Measurements from ENCODE around the gene GOLGA2. TPM values are rescaled to one million over a fixed set of nuclear protein-coding genes. Genes with fewer than 3 reads are reported as not detected.

GOLGA2 gene
- total RNA-seq, 1 experiment from 2014 or later: 60.5 TPM

DNA sequence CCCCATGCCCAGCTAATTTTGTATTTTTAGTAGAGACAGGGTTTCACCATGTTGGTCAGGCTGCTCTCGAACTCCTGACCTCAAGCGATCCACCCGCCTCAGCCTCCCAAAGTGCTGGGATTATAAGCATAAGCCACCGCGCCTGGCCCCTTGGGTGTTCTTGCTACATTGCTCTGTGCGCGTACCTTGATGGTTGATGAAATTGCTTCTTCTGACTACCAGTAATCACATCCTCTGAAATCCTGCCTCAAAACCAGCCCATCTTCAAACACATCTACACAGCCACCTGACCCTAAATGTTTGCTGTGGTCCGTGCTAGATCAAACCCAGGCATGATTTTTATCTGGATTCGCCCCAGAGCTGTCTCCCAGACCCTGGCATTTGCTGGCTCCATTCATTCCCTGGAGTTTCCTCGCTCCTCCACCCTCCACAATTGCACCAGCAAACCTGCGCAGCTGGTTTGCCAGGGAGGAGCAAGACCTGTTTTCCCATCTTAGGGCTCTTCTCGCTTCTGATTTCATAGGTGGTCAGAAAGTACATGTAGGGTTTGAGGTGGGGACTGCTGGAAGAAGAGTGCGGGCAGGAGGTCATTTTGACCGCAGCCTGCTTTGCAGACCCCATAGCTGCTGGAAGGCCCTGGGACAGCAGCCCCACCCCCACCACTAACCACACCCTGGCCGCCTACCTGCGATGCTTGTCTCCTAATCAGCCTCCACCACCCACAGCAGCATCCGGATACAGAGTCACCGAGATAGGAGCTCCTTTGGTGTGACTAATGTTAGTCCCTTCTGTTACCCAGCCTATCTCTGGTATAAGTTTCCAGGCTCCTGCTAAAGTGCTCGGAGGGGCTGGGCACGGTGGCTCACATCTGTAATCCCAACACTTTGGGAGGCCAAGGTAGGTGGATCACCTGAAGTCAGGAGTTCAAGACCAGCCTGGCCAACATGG, 23.0 kb upstream of the GOLGA2 start:
- POLR2A ChIA-PET (ENCODE audit: unreplicated experiment): no interaction called here
- no peak overlapping the region for H3K27ac ChIP-seq (ENCODE audit: low read length)
- H3K9ac ChIP-seq (ENCODE audit: low read length): no peak overlapping the region
- CTCF ChIA-PET: no interaction called here
- no TSS peak for BruUV-seq (replicated peaks)
- no peaks in the 10 kb centered on the region for H3K79me2 ChIP-seq (ENCODE audit: low read length)
- ATAC-seq: no peak
- no peak for TF ChIP-seq EZH2phosphoT487 (IDR thresholded peaks at IDR 0.05; ENCODE audit: borderline replicate concordance, low read length)
- intact Hi-C loops (cut with micrococcal nuclease): loop anchor here (5.0 kb wide), 1 partner anchor 63 kb away; no protein-coding TSS in a partner anchor
- no peaks in the 10 kb centered on the region for H3K9me3 ChIP-seq (ENCODE audit: low read length)
- H3K4me1 ChIP-seq (ENCODE audit: insufficient read depth, low read length): peaks cover 14% of the 10 kb centered on the region
- no peak overlapping the region for H3K4me3 ChIP-seq (ENCODE audit: low read length)
- no peak overlapping the region for H2AFZ ChIP-seq (ENCODE audit: low read length)
- H3K4me2 ChIP-seq (ENCODE audit: low read length): no peak overlapping the region
- no peaks in the 10 kb centered on the region for H3K36me3 ChIP-seq (ENCODE audit: low read depth, low read length)
- no peaks in the 10 kb centered on the region for H3F3A ChIP-seq (ENCODE audit: low read length, unreplicated experiment)
- peak; percentile 38 for DNase-seq
- no peaks in the 10 kb centered on the region for H4K20me1 ChIP-seq (ENCODE audit: low read length)
- no peaks in the 10 kb centered on the region for H3K9me2 ChIP-seq (replicated peaks; ENCODE audit: low read length)
- H3K27me3 ChIP-seq (ENCODE audit: low read length): no peaks in the 10 kb centered on the region

DNA sequence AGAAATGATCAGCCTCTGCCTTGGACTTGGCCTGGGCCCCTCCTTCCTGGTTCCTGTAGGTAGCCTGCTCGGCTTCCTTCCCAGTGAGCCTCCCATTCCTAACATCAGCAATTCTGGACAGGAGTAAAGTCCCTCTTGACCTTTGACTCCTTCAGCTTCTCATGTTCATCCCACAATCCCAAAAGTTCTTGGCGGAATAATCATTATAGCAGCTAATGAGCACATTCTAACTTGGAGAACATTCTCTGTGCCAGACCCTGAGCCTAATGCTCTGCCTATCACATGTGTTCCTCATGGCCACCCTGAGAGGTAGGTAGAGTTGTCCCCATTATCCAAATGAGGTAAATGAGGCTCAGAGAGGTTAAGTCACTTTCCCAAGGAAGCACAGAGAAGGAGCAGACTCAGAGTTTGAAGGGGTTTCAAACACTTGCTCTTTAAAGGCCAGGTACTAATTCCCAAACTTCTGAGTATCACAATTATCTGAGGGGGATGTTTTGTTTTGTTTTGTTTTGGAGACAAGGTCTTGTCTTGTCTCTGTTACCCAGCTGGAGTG, 21.5 kb upstream of the GOLGA2 start:
- no TSS peak for BruUV-seq (replicated peaks)
- no peaks in the 10 kb centered on the region for H3K36me3 ChIP-seq (ENCODE audit: low read depth, low read length)
- no peak overlapping the region for H2AFZ ChIP-seq (ENCODE audit: low read length)
- H3K9me3 ChIP-seq (ENCODE audit: low read length): no peaks in the 10 kb centered on the region
- H3F3A ChIP-seq (ENCODE audit: low read length, unreplicated experiment): no peaks in the 10 kb centered on the region
- ChIA-PET CTCF (no interaction called here), POLR2A (ENCODE audit: unreplicated experiment) (no interaction called here)
- H3K4me1 ChIP-seq (ENCODE audit: insufficient read depth, low read length): peaks cover 14% of the 10 kb centered on the region
- H3K4me2 ChIP-seq (ENCODE audit: low read length): no peak overlapping the region
- no peaks in the 10 kb centered on the region for H3K9me2 ChIP-seq (replicated peaks; ENCODE audit: low read length)
- no peak overlapping the region for H3K9ac ChIP-seq (ENCODE audit: low read length)
- no peaks in the 10 kb centered on the region for H3K79me2 ChIP-seq (ENCODE audit: low read length)
- no peak for DNase-seq
- no peak overlapping the region for H3K27ac ChIP-seq (ENCODE audit: low read length)
- no peaks in the 10 kb centered on the region for H4K20me1 ChIP-seq (ENCODE audit: low read length)
- intact Hi-C loops (cut with micrococcal nuclease): loop anchor here (5.0 kb wide), 1 partner anchor 65 kb away; no protein-coding TSS in a partner anchor
- TF ChIP-seq EZH2phosphoT487 (IDR thresholded peaks at IDR 0.05; ENCODE audit: borderline replicate concordance, low read length) (no peak), EZH2 (IDR thresholded peaks at IDR 0.05; ENCODE audit: low read length, unreplicated experiment) (no peak)
- TF ChIP-seq, protein P1, sequence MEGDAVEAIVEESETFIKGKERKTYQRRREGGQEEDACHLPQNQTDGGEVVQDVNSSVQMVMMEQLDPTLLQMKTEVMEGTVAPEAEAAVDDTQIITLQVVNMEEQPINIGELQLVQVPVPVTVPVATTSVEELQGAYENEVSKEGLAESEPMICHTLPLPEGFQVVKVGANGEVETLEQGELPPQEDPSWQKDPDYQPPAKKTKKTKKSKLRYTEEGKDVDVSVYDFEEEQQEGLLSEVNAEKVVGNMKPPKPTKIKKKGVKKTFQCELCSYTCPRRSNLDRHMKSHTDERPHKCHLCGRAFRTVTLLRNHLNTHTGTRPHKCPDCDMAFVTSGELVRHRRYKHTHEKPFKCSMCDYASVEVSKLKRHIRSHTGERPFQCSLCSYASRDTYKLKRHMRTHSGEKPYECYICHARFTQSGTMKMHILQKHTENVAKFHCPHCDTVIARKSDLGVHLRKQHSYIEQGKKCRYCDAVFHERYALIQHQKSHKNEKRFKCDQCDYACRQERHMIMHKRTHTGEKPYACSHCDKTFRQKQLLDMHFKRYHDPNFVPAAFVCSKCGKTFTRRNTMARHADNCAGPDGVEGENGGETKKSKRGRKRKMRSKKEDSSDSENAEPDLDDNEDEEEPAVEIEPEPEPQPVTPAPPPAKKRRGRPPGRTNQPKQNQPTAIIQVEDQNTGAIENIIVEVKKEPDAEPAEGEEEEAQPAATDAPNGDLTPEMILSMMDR (conservative IDR thresholded peaks at IDR 0.05; ENCODE audit: low read depth, low read length): no peak
- H3K27me3 ChIP-seq (ENCODE audit: low read length): no peaks in the 10 kb centered on the region
- no peak overlapping the region for H3K4me3 ChIP-seq (ENCODE audit: low read length)
- ATAC-seq: no peak

DNA sequence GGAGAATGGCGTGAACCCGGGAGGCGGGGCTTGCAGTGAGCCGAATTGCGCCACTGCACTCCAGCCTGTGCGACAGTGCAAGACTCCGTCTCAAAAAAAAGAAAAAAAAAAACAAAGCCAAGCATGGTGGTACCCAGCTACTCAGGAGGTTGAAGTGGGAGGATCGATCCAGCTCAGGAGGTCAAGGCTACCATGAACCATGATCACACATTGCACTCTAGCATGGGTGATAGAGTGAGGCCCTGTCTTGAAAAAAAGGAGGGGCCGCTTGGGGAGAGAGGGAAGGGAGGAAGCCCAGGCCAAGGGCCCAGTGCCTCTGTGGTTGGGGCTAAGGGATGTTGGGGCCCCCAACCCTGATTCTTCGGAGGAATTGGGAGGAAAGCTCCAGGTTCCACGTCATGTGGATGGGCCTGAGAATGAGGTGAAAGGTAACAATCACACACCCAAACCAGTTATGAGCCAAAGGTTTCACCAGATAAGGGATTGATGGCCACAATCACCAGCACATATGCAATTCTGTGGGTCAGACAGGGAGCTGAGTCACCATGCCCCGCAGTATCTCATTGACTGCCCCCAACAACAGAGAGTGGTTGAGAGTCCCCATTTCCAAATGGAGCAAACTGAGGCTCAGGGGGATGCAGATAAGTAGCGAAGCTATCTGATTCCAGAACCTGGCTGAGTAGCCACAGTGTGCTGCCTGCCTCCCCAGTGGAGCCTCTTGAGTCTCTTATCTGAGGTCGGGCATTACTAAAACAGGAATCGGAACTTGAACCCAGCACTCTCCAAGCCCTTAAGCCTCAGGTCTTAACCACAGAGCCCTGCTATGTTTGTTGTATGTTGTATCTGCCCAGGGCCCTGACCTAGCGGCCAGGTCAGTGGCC, 20.8 kb upstream of the GOLGA2 start:
- Histone ChIP-seq H3F3A (ENCODE audit: low read length, unreplicated experiment) (no peaks in the 10 kb centered on the region), H3K9ac (ENCODE audit: low read length) (no peak overlapping the region), H3K4me3 (ENCODE audit: low read length) (no peak overlapping the region), H3K4me2 (ENCODE audit: low read length) (no peak overlapping the region), H3K79me2 (ENCODE audit: low read length) (no peaks in the 10 kb centered on the region), H3K4me1 (ENCODE audit: insufficient read depth, low read length) (peaks cover 14% of the 10 kb centered on the region), H3K36me3 (ENCODE audit: low read depth, low read length) (no peaks in the 10 kb centered on the region), H2AFZ (ENCODE audit: low read length) (no peak overlapping the region), H3K9me2 (replicated peaks; ENCODE audit: low read length) (no peaks in the 10 kb centered on the region), H3K27ac (ENCODE audit: low read length) (no peak overlapping the region), H4K20me1 (ENCODE audit: low read length) (no peaks in the 10 kb centered on the region), H3K9me3 (ENCODE audit: low read length) (no peaks in the 10 kb centered on the region), H3K27me3 (ENCODE audit: low read length) (no peaks in the 10 kb centered on the region)
- DNase-seq (no peak), ATAC-seq (no peak)
- intact Hi-C loops (cut with micrococcal nuclease): loop anchor here (5.0 kb wide), 1 partner anchor 66 kb away; no protein-coding TSS in a partner anchor
- ChIA-PET CTCF (interaction anchor here (1.6 kb wide), 1 partner anchor 45 kb away, joined by 20 read pairs; no protein-coding TSS in a partner anchor), POLR2A (ENCODE audit: unreplicated experiment) (no interaction called here)
- TF ChIP-seq EZH2phosphoT487 (IDR thresholded peaks at IDR 0.05; ENCODE audit: borderline replicate concordance, low read length) (no peak), EZH2 (IDR thresholded peaks at IDR 0.05; ENCODE audit: low read length, unreplicated experiment) (no peak)
- TF ChIP-seq, protein P1 (conservative IDR thresholded peaks at IDR 0.05; ENCODE audit: low read depth, low read length): no peak
- no TSS peak for BruUV-seq (replicated peaks)

All from PC-3 (cell line).